Endodermal cell (in vitro differentiated cells): ENCODE measurements around the gene COMMD9. TPM values are rescaled to one million over a fixed set of nuclear protein-coding genes. Genes with fewer than 3 reads are reported as not detected.

Experiments
- DNase-seq: peaks from one replicate; pipeline ENCODE4 v3.0.0-alpha.2; 2017
- H3K27ac ChIP-seq: 2 replicates; pipeline ENCODE4 v1.5.1; 2013; ENCODE audit warnings: mild to moderate bottlenecking, low read depth, low read length, moderate library complexity
- H3K27me3 ChIP-seq: 2 replicates; pipeline ENCODE4 v1.6.1; 2013; ENCODE audit warnings: mild to moderate bottlenecking, low read length, moderate library complexity; ENCODE audit not compliant: insufficient read depth, control insufficient read depth, poor library complexity, severe bottlenecking
- H3K36me3 ChIP-seq: 2 replicates; pipeline ENCODE4 v1.7.0; 2013; ENCODE audit warnings: mild to moderate bottlenecking, low read length, moderate library complexity; ENCODE audit not compliant: control insufficient read depth, insufficient read depth
- H3K4me1 ChIP-seq: one replicate; pipeline ENCODE4 v1.7.0; 2013; ENCODE audit warnings: low read length; ENCODE audit not compliant: control insufficient read depth, insufficient read depth
- H3K4me3 ChIP-seq: 2 replicates; pipeline ENCODE4 v1.5.1; 2013; ENCODE audit warnings: mild to moderate bottlenecking, low read length, moderate library complexity
- H3K9ac ChIP-seq: 2 replicates; pipeline ENCODE4 v1.6.1; 2013; ENCODE audit warnings: mild to moderate bottlenecking, low read length, moderate library complexity; ENCODE audit not compliant: poor library complexity, severe bottlenecking; ENCODE audit errors: extremely low read depth
- H3K9me3 ChIP-seq: 2 replicates; pipeline ENCODE4 v1.6.1; 2013; ENCODE audit warnings: mild to moderate bottlenecking, low read length, moderate library complexity; ENCODE audit not compliant: control insufficient read depth
- H3K27ac Mint-ChIP-seq: 2 replicates; pipeline ENCODE4 v1.8.0; 2020; ENCODE audit warnings: mixed read lengths
- H3K27me3 Mint-ChIP-seq: 2 replicates; pipeline ENCODE4 v1.8.0; 2021; ENCODE audit warnings: mild to moderate bottlenecking, mixed read lengths; ENCODE audit not compliant: insufficient read depth
- H3K36me3 Mint-ChIP-seq: 2 replicates; pipeline ENCODE4 v1.8.0; 2020; ENCODE audit warnings: low read depth, mixed read lengths
- H3K4me1 Mint-ChIP-seq: 2 replicates; pipeline ENCODE4 v1.8.0; 2020; ENCODE audit warnings: mixed read lengths
- H3K4me3 Mint-ChIP-seq: 2 replicates; pipeline ENCODE4 v1.8.0; 2020; ENCODE audit warnings: mild to moderate bottlenecking, moderate library complexity, mixed read lengths
- H3K9me3 Mint-ChIP-seq: 2 replicates; pipeline ENCODE4 v1.8.0; 2020; ENCODE audit warnings: mild to moderate bottlenecking, mixed read lengths
- CTCF ChIP-seq: fragments of 200-600 bp; sonication (generic); conservative IDR thresholded peaks from 2 replicates; pipeline ENCODE4 v1.5.0; 2021; ENCODE audit warnings: antibody characterized with exemption, mild to moderate bottlenecking
- WGBS, 2 experiments: methylation state at CpG; one replicate each; pipeline versions ENCODE4 v1.1.5 to v1.1.7; 2013; ENCODE audit warnings: missing lambda C conversion rate in 2 of 2, mixed read lengths in 1 of 2; ENCODE audit not compliant: insufficient coverage in 1 of 2, insufficient read length in 1 of 2; 5-methylcytosine and 5-hydroxymethylcytosine counted together
- total RNA-seq, 2 donors: library from RNA; stranded (reverse); fragmentation: NEBNext Ultra II Directional in 1 of 2; extraction: Animal tissue kit (Norgen Biotek cat#: 25700) in 1 of 2; gene quantifications; 2 replicates in 1 of 2; 3 replicates in 1 of 2; pipeline ENCODE4 v1.2.1, GENCODE V29; 2021

COMMD9 gene
- total RNA-seq, 2 donors from 2014 or later = 32.3 to 53.5 TPM

- TF ChIP-seq CTCF = no peak
- peaks cover 13% of the 10 kb centered on the region for H3K4me1 Mint-ChIP-seq
- no peak overlapping the region for H3K4me3 Mint-ChIP-seq
- Histone ChIP-seq H3K4me1 (peaks cover 5% of the 10 kb centered on the region), H3K36me3 (peaks cover 42% of the 10 kb centered on the region), H3K4me3 (no peak overlapping the region), H3K9me3 (no peaks in the 10 kb centered on the region), H3K9ac (no peak overlapping the region), H3K27me3 (no peaks in the 10 kb centered on the region), H3K27ac (no peak overlapping the region)
- no peak for DNase-seq
- no peaks in the 10 kb centered on the region for H3K27me3 Mint-ChIP-seq
- peaks cover 32% of the 10 kb centered on the region for H3K36me3 Mint-ChIP-seq
- H3K9me3 Mint-ChIP-seq = no peaks in the 10 kb centered on the region
- no peak overlapping the region for H3K27ac Mint-ChIP-seq
- 83 to 89% methylated on average over 3 of the region's 3 CpGs for WGBS, 2 experiments
Measured at GRCh38 chr11:36273110-36273509, 16.1 kb downstream of the COMMD9 start.

- Mint-ChIP-seq H3K27ac (no peak overlapping the region), H3K9me3 (no peaks in the 10 kb centered on the region), H3K27me3 (peaks cover 7% of the 10 kb centered on the region), H3K36me3 (peaks cover 32% of the 10 kb centered on the region), H3K4me3 (no peak overlapping the region), H3K4me1 (peaks cover 8% of the 10 kb centered on the region)
- 91 to 92% methylated on average over 3 to 5 of the region's 5 CpGs for WGBS, 2 experiments
- Histone ChIP-seq H3K27ac (no peak overlapping the region), H3K36me3 (peaks cover 34% of the 10 kb centered on the region), H3K9ac (no peak overlapping the region), H3K4me3 (no peak overlapping the region), H3K27me3 (no peaks in the 10 kb centered on the region), H3K4me1 (peaks cover 5% of the 10 kb centered on the region), H3K9me3 (no peaks in the 10 kb centered on the region)
- DNase-seq = peak; percentile 59
- TF ChIP-seq CTCF = peak; percentile 50
Measured at GRCh38 chr11:36271794-36272407, 17.3 kb downstream of the COMMD9 start.

GRCh38 chr11:36270701-36271100, 18.5 kb downstream of the COMMD9 start:
- Mint-ChIP-seq H3K4me3 (no peak overlapping the region), H3K9me3 (no peaks in the 10 kb centered on the region), H3K36me3 (peaks cover 32% of the 10 kb centered on the region), H3K27ac (no peak overlapping the region), H3K4me1 (peaks cover 3% of the 10 kb centered on the region), H3K27me3 (peaks cover 13% of the 10 kb centered on the region)
- Histone ChIP-seq H3K27me3 (no peaks in the 10 kb centered on the region), H3K4me1 (no peaks in the 10 kb centered on the region), H3K9me3 (no peaks in the 10 kb centered on the region), H3K27ac (no peak overlapping the region), H3K4me3 (no peak overlapping the region), H3K9ac (no peak overlapping the region), H3K36me3 (peaks cover 30% of the 10 kb centered on the region)
- no peak for DNase-seq
- WGBS, 2 experiments = 95% methylated on average over 9 of the region's 9 CpGs
- no peak for TF ChIP-seq CTCF
